Frontal cortex (tissue), 4 donors: Measurements from ENCODE around the gene EBPL. TPM values are rescaled to one million over a fixed set of nuclear protein-coding genes. Genes with fewer than 3 reads are reported as not detected.
A peak's percentile ranks its signal among the peaks of the same experiment; 100 is the strongest.
"Not testable (repeated sequence)": the region's sequence is repeated elsewhere in the genome, so short reads cannot be mapped to it uniquely, and the experiment has no call there.

Source experiments
- DNase-seq, 2 donors: peaks; one replicate each; pipeline ENCODE4 v3.0.0; 2012; ENCODE audit warnings: low spot score in 2 of 2
- FAIRE-seq: peaks from 2 replicates; lab custom pipeline; 2012; peaks lifted over from hg19 to GRCh38; lab: Jason Lieb, UNC
- total RNA-seq: library from RNA; depleted of rRNA; stranded (reverse); fragments of >200 nt; gene quantifications from one replicate; pipeline ENCODE4 v1.2.3, GENCODE V29; 2014
- donor health status: control.
- donor health status: control.
- donor health status: control.

Gene EBPL
- total RNA-seq, 1 donor from 2014 or later = 44.8 TPM

DNA sequence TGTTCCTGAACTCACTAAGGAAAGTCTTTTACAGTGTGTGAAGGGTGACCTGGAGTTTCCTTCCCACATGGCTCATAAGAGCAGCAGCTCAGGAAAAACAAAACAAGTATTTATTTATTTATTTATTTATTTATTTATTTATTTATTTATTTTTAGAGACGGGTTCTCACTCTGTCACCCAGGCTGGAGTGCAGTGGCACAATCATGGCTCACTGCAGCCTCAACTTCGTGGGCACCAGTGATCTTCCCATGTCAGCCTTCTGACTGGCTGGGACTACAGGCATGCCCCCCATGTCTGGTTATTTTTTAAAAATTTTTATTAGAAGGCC is 52.6 kb downstream of the EBPL start:
- no peak for FAIRE-seq
- no peak for DNase-seq

DNA sequence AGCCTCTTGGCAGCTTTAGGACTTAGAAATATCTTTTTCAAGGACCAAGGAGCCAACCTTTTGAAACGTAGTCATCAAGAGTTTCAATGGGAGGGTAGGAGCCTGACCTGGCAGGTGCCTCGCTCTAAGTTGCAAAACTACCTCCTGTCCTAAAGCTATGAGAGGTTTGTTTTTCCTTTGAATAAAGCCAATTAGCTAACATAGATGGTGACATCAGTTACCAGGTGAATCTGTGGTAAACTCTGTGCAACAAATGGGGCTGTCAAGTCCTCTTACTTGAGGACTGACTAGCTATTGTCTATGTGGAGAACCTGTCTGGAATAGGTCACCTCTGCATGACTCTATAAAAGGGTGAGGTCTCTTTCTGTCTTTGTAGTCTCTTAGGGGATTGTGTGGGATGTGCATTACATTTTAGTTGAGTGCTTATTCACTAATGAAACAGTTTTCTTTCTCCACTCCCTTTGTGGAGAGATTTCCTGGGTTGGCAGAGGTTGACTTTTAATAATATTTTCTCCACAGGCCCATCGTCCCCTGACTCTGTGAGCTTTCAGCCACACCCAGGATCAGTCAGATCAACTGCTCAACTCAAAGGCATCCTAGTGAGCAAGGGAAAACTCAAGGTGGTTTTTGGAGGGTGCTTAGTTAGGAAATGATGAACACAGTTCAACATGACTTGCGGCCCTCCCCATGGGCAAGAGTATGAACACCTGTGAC is 53.1 kb downstream of the EBPL start:
- FAIRE-seq (no peak), DNase-seq (no peak)

DNA sequence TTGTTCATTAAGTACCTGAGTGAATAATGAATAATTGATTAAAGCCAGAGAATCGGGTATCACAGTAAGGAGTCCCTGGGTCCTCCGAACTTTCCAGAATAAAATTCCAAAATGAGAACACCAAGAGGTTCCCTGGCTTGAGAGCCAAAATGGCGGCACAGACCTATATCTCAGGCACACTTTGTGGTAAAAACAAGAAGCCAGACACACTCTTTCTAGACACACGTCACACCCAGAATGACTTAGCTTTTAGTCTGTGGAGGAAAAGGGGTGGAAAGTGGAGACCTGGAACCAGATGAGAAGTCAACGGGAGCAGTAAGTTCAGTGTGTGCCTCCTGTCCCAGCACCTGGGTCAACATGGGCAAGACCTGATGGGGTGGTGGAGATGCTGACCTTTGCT is 54.6 kb downstream of the EBPL start:
- DNase-seq (no peak), FAIRE-seq (no peak)

DNA sequence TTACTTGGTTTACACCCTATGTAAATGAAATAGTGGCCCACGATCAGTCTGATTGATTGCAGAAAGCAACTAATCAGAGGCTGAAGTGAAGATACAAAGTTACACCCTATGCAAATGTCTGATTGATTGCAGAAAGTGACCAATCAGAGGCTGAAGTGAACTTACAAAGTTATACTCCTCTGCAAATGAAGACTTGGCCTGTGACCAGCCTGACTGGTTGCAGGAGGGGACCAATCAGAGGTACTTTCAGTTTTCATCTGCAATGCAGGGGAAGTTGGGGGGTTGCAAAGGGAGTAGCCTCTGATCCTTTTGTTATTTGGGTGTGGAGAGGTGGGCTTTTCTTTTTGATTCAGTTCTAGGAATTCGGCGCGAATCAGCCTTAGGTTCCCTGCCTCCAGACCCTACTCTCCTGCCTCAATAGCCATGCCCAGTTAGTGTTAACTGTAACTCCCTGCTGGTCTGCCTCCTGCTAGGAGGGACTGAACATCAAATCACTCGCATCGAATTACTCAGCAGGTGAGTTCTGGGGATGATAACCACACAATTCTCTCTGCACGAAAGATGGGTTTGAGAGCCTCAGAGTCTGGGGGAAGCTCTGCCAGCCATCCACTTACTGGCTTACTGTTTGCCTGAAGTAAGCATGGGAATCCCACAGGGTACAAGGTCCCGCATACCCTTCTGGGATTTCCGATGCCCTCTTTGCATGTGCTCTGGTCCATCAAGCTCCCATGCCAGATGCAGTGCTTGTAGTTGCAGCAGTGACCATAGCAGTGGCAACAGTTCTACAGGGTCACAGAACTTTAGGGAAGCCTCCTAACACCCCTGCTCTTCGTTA is 55.5 kb downstream of the EBPL start:
- FAIRE-seq (no peak), DNase-seq (no peak)

DNA sequence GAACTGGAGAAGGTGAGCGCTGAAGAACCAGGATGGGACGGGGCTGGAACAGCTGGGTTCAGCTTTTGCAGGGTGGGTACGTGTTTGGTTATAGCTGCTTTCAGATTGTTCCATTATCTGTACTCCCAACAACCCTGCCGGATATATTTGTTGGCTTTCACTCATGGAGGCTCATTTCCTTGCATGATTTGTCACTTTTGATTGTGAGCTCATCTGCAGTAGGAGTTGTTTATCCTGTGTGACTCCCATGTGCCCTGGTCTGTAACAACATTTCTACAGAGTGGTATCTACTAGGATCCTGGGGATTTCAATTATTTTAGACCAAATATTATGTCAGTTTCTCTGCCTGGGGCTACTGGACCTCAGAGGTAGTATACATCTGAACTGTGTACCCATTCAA is 57.6 kb downstream of the EBPL start:
- DNase-seq (no peak), FAIRE-seq (no peak)

DNA sequence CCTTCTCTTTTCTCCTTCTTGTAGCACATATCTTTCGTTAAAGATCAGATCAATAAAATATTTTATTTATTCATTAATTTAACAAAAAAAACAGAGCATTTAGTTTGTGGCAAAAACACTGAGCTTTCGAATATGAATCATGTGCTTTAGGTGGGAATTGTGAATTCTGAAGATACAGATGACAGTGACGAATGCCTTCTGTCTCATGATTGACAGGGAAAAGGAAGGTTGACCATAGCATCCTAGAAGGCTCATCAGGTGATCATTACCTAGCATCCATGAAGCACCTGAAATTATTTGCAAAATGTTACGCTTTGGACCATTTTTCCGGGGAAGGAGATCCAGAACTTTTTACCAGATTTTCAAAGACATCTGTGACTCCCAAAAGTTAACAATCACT is 59.1 kb downstream of the EBPL start:
- DNase-seq (no peak), FAIRE-seq (no peak)

DNA sequence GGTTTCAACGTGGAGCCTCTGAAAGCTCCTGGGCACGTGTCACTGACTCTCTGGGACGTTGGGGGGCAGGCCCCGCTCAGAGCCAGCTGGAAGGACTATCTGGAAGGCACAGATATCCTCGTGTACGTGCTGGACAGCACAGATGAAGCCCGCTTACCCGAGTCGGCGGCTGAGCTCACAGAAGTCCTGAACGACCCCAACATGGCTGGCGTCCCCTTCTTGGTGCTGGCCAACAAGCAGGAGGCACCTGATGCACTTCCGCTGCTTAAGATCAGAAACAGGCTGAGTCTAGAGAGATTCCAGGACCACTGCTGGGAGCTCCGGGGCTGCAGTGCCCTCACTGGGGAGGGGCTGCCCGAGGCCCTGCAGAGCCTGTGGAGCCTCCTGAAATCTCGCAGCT is 60.7 kb downstream of the EBPL start:
- no peak for FAIRE-seq
- no peak for DNase-seq

DNA sequence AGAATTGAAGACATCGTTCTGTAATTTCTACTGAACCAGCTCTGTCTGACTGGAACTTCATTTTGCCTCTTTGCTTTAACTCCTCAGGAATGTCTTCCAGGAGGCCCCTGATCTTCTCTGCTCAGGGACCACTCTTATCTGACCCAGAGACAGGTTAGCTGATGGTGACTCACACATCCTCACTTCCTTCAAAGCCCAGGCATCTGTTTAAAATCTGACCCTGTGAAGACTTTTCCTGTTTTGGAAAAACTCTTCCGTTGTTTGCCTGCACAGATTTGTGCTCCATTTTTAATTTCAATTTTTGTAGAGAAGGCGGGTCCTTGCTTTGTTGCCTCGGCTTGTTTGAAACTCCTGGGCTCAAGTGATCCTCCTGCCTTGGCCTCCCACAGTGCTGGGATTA is 61.3 kb downstream of the EBPL start:
- no peak for DNase-seq
- FAIRE-seq = no peak

DNA sequence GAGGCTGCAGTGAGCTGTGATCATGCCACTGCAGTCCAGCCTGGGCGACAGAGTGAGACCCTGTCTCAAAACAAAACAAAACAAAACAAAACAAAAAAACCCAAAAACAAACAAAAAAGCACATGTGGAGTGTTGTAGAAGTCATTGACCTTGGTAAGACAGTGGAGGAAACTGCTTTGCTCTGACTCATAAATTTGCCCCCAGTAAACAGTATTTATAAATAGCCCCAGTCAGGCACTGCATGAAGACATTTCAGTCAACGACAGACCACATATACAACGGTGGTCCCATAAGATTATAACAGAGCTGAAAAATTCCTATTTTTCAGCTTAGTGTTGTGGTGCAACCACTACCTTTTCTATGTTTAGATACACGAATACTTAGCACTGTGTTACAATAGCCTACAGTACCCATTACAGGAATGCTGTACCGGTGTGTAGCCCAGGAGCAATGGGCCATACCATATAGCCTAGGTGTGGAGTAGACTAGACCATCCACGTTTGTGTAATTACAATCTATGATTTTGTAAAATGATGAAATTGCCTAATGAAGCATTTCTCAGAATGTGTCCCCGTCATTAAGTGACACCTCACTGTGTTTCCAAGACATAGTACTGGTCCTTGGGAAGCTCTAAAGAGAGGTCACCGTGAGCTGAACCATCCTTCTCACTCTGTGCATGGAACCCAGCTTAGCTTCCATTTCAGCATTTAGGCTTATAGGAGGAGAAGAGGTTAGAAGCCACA is 61.9 kb downstream of the EBPL start:
- FAIRE-seq (no peak), DNase-seq (no peak)

DNA sequence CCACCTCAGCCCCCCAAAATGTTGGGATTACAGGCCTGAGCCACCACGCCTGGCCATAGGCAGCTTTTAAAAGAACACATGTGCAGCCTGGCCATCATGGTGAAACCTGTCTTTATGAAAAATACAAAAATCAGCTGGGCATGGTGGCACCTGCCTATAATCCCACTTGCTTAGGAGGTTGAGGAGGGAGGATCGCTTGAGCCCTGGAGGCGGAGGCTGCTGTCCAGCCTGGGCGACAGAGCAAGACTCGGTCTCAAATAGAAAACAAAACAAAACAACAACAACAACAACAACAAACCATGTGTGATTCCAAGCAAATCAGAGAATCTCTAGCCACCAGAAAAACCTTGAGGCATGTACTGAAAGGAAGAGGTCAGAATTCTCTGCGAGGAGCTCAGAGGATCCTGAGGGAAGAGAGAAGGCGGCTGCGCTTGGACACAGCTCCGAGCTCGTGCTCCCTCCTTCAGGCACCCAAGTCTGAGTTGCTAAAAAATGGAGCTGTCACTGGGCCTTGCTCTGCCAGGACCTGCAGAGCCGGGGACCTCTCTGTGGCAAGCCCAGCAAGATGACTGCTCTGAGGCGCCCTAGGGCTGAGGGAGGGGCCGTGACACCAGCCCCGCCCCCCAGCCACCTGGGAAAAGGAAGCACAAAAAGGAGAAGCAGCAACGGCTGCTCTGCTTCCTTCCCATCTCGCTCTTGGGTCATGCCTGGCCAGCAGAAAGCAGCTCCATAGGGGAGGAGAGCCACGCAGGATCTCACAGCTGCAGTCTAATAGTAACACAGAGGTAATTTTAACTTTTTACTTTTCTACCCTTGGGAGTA is 63.2 kb downstream of the EBPL start, which contains the start of gene ARL11:
ARL11 (plus strand) TSS at position 677 of the 822 bp plus-strand sequence. CDS start 1,941 bp downstream, outside the sequence.
- DNase-seq = no peak

DNA sequence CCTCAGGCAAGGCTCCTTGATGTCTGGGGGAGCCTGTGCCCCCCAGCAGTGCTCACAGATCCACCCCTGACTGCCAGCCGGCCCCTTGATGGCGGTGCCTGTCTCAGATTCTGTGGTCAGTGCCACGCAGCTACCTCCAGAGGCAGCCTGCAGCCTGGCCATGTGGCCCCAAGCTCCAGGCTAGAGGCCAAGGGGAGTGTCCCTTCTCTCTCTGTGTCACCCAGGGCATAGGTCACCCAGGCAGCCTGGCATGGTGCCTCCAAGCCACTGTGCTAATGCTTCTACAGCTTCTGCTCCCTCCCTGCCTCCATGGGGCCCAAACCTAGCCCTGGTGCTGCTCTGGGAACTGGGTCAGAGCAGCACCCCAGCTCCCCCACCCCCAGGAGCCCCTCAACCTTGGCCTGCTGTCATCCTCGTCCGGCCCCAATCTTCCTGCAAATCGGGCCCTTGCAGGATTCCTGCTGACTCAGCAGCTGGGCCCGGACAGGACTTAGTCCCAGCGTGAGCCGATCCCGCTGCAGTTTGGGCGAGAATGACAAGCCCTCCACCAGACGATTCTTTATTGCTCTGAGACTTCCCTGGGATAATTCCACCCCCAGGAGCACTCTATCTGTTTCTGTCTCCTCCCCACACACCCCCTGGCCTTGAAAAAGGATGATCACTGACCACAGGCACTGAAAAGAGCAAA is 65.8 kb downstream of the EBPL start:
- no peak for FAIRE-seq
- DNase-seq = peak in 1 of 2 donors; percentile 21

More for the DNA sequence above, 63.2 kb downstream of the EBPL start, which contains the start of gene ARL11:
- no peak for FAIRE-seq

DNA sequence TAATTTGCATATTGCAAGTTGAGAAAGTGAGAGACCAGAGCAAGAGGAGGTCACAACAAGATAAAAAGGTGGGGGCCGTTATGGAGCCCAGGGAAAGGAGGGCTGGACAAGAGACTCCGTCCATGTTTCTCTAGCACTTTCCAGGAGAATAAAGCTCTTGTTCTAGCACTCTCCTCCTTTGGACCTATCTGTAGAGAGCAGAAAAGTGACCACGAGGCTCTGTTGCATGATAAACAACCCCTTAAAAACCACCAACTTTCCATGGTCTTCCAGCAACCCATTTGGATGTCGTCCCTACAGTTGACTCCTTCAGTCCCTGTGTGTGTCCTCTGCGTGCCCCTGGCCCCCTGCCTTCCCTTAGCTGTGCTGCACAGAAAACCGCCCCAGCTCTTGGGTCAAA is 67.1 kb downstream of the EBPL start:
- FAIRE-seq = no peak
- no peak for DNase-seq

DNA sequence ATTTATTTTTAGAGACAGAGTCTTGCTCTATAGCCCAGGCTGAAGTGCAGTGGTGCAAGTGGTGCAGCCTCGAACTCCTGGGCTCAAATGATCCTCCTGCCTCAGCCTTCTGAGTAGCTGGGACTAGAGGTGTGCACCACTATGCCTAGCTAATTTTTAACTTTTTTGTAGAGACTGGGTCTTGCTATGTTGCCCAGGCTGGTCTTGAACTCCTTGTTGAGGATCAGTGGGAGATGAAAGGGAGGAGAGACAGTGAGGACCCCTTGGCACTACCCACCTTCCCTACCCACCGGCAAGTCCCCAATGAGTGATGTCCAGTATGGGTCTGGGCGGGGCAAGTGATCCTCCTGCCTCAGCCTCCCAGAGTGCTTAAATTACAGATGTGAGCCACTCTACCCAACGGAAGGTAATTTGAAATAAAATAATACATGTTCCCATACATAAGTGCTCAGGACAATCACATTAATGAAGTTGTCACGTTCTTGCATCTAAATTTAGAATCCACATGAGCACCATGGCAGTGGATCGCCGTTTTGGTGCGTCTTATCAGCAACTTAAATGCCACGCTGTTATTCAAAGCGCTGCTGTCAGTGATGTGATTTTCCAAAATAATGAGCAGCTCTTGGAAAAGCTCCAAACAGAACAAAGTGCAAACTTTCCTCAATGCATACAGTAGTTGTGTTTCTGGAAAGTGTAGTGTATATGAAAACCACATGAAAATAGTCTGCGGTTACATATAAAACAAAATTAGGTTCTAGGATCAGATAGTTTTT is 68.9 kb downstream of the EBPL start:
- DNase-seq = no peak

DNA sequence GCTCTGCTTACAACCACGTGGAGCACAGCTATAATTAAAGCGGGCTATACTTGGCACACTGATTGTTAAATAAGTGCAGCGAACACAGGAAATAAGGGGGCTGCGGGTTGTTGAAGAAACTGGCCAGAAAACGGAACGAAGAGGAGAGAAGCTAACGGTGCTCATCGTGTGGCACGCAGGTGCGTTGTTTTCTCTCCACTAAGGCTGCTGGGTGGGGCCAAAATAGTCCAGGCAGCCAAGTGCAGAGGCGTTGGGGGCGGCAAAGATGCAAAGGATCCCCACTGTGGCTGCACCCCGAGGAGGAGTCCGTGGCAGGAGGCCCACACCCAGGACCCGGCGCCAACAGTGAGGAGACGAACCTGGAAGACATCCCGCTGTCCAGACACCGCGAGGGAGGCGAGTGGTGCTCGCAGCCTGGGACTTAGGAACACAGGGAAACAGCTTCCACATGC is 71.1 kb downstream of the EBPL start:
- no peak for FAIRE-seq

More for the DNA sequence above, 68.9 kb downstream of the EBPL start:
- FAIRE-seq = no peak

DNA sequence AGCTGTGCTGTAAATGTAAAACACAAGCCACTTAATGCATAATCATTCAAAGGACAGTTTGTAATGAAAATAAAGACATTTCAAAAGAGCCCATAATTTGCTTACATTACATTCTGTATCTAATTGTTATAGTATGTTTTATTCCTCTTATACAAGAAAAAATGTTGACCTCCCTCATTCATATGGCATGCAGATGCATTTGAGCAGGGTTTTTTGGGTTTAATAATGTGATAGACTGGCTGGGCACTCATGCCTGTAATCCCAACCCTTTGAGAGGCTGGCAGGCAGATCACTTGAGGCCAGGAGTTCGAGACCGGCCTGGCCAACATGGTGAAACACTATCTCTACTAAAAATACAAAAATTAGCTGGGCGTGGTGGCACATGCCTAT is 74.6 kb downstream of the EBPL start:
- FAIRE-seq (no peak), DNase-seq (no peak)

More for the DNA sequence above, 71.1 kb downstream of the EBPL start:
- no peak for DNase-seq

DNA sequence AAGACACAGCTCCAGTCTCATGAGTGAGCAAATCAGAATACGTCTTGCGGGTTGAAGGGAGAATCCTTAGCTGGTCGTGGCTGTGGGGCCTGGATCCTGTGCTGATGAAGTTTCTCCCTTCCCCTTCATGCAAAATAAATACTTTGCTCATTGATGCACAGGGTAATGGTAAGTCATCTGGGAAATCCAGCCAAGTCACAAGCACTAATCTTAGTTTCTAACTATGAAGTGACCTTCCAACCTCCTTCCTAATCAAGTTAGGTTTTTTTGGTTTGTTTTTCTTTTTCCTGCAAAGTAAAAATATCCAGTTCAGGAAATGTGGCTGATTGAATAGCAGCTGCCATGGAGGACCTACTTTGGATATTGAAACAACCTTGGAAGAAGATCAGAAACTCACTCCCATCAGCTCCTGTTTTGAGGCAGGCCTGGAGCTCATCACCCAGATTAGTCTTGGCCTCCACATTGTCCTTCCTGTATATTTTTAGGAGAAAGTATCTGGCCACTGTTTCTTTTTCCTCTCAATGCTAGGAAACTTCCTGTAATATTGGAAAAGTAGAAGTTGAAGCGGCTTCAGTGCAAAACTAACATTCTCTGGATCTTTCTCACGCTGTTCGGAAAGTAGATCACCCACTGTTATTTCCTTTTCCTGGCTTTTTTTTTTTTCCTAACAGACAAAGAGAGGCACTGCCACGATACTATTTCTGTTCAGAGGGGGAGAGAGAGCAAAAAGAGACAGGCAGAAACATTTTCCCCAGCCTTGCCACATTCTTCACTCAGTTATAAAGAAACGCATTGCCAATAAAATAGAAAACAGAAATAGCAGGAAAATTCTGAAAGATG is 75.2 kb downstream of the EBPL start:
- FAIRE-seq (no peak), DNase-seq (no peak)

DNA sequence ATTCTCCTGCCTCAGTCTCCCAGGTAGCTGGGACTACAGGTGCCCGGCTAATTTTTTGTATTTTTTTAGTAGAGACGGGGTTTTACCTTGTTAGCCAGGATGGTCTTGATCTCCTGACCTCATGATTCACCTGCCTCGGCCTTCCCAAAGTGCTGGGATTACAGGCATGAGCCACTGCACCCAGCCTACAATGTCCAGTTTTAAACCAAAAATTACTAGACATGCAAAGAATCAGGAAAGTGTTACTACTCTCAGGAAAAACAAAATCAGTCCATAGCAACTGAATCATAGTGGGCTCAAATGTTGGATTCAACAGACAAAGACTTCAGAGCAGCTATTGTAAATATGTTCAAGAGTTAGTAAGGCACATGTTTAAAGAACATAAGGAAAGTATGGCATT is 79.2 kb downstream of the EBPL start:
- FAIRE-seq, DNase-seq: not testable (repeated sequence)
